ENCODE measurements around the gene SLC16A7. TPM values are rescaled to one million over a fixed set of nuclear protein-coding genes. Genes with fewer than 3 reads are reported as not detected.
A peak's percentile ranks its signal among the peaks of the same experiment; 100 is the strongest.
"Not testable (repeated sequence)": the region's sequence is repeated elsewhere in the genome, so short reads cannot be mapped to it uniquely, and the experiment has no call there.

SLC16A7 gene
- total RNA-seq, 1 experiment from 2014 or later: 17.8 TPM

DNA sequence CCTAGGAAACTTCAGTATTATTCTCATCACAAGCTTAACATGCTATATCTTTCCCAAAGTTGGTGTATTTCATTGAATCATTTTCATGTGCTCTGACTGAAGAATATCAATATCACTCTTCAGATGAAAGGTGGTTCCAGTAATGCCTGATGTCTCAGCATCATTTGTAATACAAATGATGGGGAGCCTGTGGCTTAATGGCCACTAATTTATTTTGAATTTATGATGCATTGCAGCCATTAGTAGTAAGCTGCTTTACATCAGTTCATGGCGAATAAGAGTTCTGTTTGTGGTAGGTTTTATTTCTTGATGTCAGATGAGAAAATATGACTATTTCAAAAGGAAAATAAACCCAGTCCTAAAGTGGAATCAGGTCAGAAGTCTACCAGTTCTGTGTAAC lies 139.4 kb downstream of the SLC16A7 start:
- DNase-seq (ENCODE audit: low read depth): no peak

- peak; percentile 15 for DNase-seq (ENCODE audit: low read depth)
These were observed 140.5 kb downstream of the SLC16A7 start for GRCh38 chr12:59736359-59736758.

GRCh38 chr12:59736786-59737185 lies 141.0 kb downstream of the SLC16A7 start:
- peak; percentile 89 for DNase-seq (ENCODE audit: low read depth)

DNA sequence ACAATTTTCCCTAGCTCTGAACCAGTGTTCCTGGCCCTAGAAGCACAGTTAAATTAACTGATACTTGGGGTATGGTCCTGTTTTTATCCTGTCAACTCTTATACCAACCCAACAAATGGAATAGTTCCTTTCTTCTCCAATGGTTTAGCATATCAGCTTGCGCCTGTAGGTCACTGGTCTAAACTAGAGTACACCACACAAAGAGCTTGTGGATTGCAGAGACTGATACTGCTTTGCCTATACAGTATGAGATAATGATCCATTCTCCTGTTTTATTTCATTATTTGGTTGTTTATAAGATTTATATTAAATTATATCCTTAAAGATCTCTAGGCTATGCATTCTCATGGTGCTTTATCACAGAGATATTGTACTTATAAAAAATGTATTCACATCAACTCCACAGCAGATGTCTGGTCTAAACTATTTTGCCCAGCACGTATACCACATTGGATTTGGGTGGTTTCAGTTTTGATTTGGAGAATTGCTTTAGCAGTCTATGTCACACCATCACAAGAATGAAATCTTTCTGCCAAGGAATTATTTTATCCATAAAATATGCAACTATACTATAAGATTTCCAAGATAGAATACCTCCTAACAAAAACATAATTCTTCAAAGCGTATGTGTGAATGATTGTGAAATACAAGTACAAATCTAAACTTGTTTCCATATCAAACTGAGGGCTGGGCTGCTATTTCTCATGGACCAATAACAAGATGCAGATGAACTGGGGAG lies 142.1 kb downstream of the SLC16A7 start:
- DNase-seq (ENCODE audit: low read depth): peak; percentile 33

DNA sequence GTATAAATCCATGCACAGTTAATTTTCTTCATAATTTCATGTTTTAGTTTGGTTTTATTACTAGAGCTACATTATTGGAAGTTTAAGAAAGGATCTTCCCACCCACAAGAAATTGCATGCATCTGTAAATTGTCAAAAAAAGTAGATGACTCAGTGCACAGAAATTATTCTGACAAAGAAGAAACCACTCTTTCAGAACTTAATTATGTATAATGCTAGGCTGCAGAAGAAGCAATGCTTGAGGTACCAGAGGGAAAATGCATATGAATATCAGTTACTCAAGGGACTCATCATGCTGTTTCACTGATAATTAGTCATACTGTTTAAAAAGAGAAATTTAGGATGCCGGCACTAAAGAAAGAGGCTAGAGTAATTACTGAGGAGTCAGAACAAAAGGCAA lies 147.0 kb downstream of the SLC16A7 start:
- DNase-seq (ENCODE audit: low read depth): peak; percentile 31

DNA sequence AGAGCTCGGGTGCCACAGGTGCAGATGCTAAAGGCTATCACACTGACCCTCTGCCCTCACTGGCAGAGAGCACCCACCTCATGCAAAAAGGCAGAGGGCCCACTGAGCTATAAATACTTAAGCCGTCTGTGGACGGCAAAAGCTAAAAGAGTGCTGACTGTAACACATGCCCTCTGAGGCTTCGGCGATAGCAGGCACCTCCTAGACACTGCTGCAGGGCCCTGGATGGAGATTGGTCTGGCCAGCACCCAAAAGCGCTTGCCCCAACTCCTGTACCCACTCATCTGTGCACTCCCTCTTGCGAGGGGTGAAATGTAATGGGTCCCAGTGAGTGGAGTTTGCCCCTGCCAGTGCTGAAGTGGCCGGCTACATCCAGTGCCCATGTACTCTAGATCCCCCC lies 148.7 kb downstream of the SLC16A7 start:
- no peak for DNase-seq (ENCODE audit: low read depth)

GRCh38 chr12:59751091-59751490 lies 155.3 kb downstream of the SLC16A7 start:
- not testable (repeated sequence) for DNase-seq (ENCODE audit: low read depth)

GRCh38 chr12:59761542-59761941 lies 165.7 kb downstream of the SLC16A7 start:
- peak; percentile 10 for DNase-seq (ENCODE audit: low read depth)

GRCh38 chr12:59763835-59764234 lies 168.0 kb downstream of the SLC16A7 start:
- no peak for DNase-seq (ENCODE audit: low read depth)

GRCh38 chr12:59768031-59768430 lies 172.2 kb downstream of the SLC16A7 start:
- DNase-seq (ENCODE audit: low read depth): no peak

DNA sequence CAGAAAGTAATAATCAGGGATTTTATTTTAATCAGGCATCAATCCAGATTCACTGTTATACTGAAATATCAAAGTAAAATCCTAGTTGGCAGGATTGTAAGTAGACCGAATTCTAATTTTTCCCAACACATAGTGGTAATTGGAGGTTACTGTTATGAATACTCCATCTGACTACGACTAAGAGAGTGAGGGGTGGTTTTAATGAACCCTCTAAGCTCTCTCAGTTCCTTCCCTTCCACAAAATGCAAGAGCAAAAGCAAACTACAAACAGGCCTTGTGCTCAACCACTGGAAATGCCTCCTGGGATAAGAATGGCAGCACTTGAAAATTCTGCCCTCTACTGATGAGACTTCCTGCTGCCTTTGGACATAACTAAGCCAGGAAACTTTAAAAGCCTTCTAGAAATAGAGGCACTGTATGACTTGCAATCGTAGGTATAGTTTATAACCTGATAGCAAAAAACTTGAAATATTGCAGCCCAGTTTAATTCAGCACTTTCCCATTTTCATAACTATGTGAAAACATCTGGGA lies 184.8 kb downstream of the SLC16A7 start:
- DNase-seq (ENCODE audit: low read depth): peak; percentile 45

GRCh38 chr12:59787610-59788009 lies 191.8 kb downstream of the SLC16A7 start:
- DNase-seq (ENCODE audit: low read depth): no peak

GRCh38 chr12:59792647-59793046 lies 196.8 kb downstream of the SLC16A7 start:
- no peak for DNase-seq (ENCODE audit: low read depth)

GRCh38 chr12:59803735-59804134 lies 207.9 kb downstream of the SLC16A7 start:
- DNase-seq (ENCODE audit: low read depth): peak; percentile 75

DNA sequence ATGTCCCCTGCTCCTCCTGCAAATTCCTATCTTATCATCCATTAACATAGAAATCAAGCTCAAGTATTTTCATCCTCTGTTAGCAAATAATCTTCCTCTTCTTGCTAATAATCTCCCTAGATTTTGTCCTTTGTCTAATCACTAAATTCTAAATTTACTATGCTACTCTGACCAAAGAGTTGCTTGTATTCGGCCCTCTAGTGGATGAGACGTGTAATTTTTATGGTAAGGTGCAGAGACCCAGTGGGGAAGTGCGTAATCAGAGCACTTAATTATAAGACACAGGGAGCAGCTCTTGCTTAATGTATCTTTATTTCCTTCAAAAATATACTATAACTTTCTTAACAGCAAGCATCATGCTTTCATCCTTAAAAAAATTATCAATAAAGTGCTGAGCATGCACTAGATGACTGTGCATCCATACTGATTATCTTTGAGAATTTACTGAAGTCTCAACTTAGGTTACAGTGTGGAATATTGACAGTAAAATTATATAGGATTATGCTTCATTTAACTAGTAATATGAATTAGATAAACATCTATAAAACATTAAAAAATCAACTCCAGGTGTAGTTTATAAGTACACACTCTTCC lies 212.6 kb downstream of the SLC16A7 start:
- DNase-seq (ENCODE audit: low read depth): peak; percentile 27

DNA sequence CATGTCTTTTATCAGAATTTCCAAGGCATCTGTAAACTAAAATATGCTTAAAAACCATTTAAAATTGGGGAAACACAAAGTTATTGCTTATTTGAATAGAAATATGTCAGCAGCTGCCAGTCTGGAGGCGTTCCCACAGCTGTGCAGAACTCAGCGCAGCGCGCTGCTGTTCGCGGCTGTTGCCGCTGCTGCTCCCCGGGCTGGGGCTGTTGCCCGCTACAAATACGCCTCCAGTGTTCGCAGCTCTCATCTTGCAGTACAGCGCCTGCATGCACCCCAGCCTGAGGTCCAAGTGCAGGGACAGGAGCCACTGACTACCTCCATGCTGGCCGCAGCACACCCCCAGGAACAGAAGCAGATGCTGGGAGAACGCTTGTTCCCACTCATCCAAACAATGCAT lies 216.2 kb downstream of the SLC16A7 start:
- no peak for DNase-seq (ENCODE audit: low read depth)

GRCh38 chr12:59812716-59813115 lies 216.9 kb downstream of the SLC16A7 start:
- DNase-seq (ENCODE audit: low read depth): no peak

DNA sequence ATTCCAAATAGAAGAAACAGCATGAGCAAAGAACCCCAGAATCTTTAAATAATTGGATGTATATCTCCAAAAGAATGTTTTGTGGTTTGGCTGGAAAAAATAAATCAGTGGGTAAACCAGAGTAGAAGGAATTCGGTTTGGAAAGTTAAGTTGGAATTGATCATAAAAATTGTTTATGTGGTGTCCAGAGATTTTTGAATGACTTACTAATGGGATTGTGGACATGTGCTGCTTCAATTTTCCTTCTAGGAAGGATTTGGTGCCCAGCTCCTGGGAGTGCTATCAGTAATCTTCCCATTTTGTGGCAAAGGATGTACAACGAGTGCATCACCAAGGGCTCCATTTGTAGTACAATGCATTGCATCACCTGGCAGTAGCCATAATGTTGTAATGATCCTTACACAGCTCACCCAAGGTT lies 224.8 kb downstream of the SLC16A7 start:
- DNase-seq (ENCODE audit: low read depth): peak; percentile 15

GRCh38 chr12:59823567-59823966 lies 227.7 kb downstream of the SLC16A7 start:
- no peak for DNase-seq (ENCODE audit: low read depth)

- DNase-seq (ENCODE audit: low read depth): no peak
These were observed 231.9 kb downstream of the SLC16A7 start for GRCh38 chr12:59827767-59828166.

DNA sequence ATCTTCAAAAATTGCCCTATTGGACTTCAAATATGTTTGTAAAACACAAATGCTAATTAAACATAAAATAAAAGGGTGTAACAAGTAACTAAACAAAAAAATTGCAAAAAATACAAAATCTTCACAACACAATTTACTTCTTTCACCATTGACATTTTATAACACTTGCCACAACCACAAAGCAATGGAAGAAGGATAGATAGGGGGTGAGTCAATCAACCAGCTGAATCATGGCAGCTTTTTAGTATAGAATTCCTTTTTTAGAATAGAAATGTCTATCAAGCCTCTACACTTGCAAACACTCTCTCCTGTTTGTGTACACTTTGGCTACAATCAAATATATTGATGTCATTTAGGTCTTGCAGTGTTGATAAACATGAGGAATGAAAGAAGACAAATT lies 232.7 kb downstream of the SLC16A7 start:
- peak; percentile 40 for DNase-seq (ENCODE audit: low read depth)

DNA sequence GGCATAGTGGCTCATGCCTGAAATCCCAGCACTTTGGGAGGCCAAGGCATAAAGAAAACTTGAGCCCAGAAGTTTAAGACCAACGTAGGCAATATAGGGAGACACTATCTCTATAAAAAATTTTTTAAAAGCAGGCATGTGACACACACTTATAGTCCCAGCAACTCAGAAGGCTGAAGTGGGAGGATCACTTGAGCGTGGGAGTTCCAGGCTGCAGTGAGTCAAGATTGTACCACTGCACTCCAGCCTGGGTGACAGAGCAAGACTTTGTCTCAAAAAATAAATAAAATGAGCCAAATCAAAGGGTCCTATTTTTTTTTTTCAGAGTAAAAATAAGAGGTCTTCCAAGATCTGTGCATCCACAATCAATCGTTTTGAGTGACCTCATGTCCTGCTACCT lies 237.6 kb downstream of the SLC16A7 start:
- DNase-seq (ENCODE audit: low read depth): peak; percentile 34

Data from M059J (cell line).